Tibial nerve (tissue), 4 donors: ENCODE data around the gene KDELR3. TPM values are rescaled to one million over a fixed set of nuclear protein-coding genes. Genes with fewer than 3 reads are reported as not detected.

Experiments used
- DNase-seq, 2 donors: peaks; one replicate each; pipeline ENCODE4 v3.0.0-alpha.2; 2019; ENCODE audit warnings: low spot score in 2 of 2
- H3K27ac ChIP-seq, 4 donors: fragments of 200-600 bp; sonication (generic) in 3 of 4; one replicate each; pipeline ENCODE4 v1.5.1; 2017 to 2019; ENCODE audit warnings: mild to moderate bottlenecking in 1 of 4
- H3K27me3 ChIP-seq, 2 donors: fragments of 200-600 bp; sonication (generic) in 1 of 2; one replicate each; pipeline versions ENCODE4 v1.5.1 to v1.6.0; 2017 to 2019
- H3K36me3 ChIP-seq, 3 donors: fragments of 200-600 bp; sonication (generic); one replicate each; pipeline ENCODE4 v1.5.1; 2018 to 2019
- H3K4me1 ChIP-seq, 4 donors: fragments of 200-600 bp; sonication (generic) in 3 of 4; one replicate each; pipeline ENCODE4 v1.5.1; 2017 to 2019
- H3K4me3 ChIP-seq, 4 donors: fragments of 200-600 bp; sonication (generic) in 3 of 4; one replicate each; pipeline ENCODE4 v1.5.1; 2017 to 2019; ENCODE audit warnings: mild to moderate bottlenecking in 1 of 4, moderate library complexity in 1 of 4
- H3K9me3 ChIP-seq, 4 donors: fragments of 200-600 bp; sonication (generic) in 3 of 4; one replicate each; pipeline ENCODE4 v1.5.1; 2017 to 2019
- CTCF ChIP-seq, 5 experiments: fragments of 200-600 bp in 3 of 5; fragments of 450-650 bp in 2 of 5; sonication (generic) in 3 of 5; IDR thresholded peaks; one replicate each; pipeline ENCODE4 v1.5.1; 2016 to 2019; ENCODE audit warnings: antibody characterized with exemption in 5 of 5, mild to moderate bottlenecking in 3 of 5, moderate library complexity in 2 of 5
- EP300 ChIP-seq, 2 donors: sonication (generic); formaldehyde crosslinking; IDR thresholded peaks; one replicate each; pipeline ENCODE4 v1.6.1; 2017; ENCODE audit warnings: antibody characterized with exemption in 2 of 2, mild to moderate bottlenecking in 1 of 2
- POLR2A ChIP-seq, 2 donors: fragments of 450-650 bp; IDR thresholded peaks; one replicate each; pipeline ENCODE4 v1.6.1; 2017; ENCODE audit warnings: antibody characterized with exemption in 2 of 2, mild to moderate bottlenecking in 2 of 2, moderate library complexity in 2 of 2
- WGBS, 2 donors: methylation state at CpG; one replicate each; pipeline ENCODE4 v1.1.5; 2018; 5-methylcytosine and 5-hydroxymethylcytosine counted together
- total RNA-seq, 4 donors: library from RNA; depleted of rRNA; stranded (reverse); fragments of >200 nt; gene quantifications; one replicate each; pipeline ENCODE4 v1.1.0, GENCODE V29; 2016

KDELR3 gene
- total RNA-seq, 4 donors from 2014 or later, result 6.1 to 18.0 (median 10.6) TPM

GRCh38 chr22:38427465-38427864 is 40.4 kb upstream of the KDELR3 start:
- no peak overlapping the region for H3K4me3 ChIP-seq
- no peak for DNase-seq
- no peaks in the 10 kb centered on the region for H3K9me3 ChIP-seq
- H3K4me1 ChIP-seq, result no peaks in the 10 kb centered on the region
- H3K36me3 ChIP-seq, result no peaks in the 10 kb centered on the region
- TF ChIP-seq EP300 (IDR thresholded peaks at IDR 0.05), result no peak
- no peak for TF ChIP-seq POLR2A (IDR thresholded peaks at IDR 0.05)
- TF ChIP-seq CTCF (IDR thresholded peaks at IDR 0.05), result no peak
- WGBS, 2 donors, result 95 to 97% methylated on average over 32 to 36 of the region's 36 CpGs
- no peak overlapping the region for H3K27ac ChIP-seq
- no peaks in the 10 kb centered on the region for H3K27me3 ChIP-seq

DNA sequence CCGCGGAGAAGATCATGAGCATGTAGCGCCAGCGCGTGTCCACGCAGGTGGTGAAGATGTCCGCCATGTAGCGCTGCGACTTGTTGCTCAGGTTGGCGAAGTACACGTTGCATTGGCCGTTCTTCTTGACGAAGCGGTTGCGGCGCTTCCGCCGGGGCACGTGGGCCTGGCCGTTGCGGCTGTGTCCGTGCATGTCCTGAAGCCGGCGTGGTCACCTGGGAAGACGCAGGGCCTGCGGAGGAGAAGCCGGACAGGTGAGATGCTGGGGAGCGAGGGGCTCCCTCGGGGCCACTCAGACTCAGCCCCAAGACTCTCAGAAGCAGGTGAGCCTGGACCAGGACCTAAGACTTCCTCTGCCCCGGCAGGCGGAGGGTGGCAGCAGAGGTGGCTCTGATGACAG is 40.0 kb upstream of the KDELR3 start:
- Histone ChIP-seq H3K4me3 (no peak overlapping the region), H3K36me3 (no peaks in the 10 kb centered on the region), H3K4me1 (no peaks in the 10 kb centered on the region), H3K27ac (no peak overlapping the region), H3K9me3 (no peaks in the 10 kb centered on the region), H3K27me3 (no peaks in the 10 kb centered on the region)
- DNase-seq, result no peak
- TF ChIP-seq EP300 (IDR thresholded peaks at IDR 0.05) (no peak), POLR2A (IDR thresholded peaks at IDR 0.05) (no peak), CTCF (IDR thresholded peaks at IDR 0.05) (no peak)
- 95 to 96% methylated on average over 29 to 31 of the region's 31 CpGs for WGBS, 2 donors

DNA sequence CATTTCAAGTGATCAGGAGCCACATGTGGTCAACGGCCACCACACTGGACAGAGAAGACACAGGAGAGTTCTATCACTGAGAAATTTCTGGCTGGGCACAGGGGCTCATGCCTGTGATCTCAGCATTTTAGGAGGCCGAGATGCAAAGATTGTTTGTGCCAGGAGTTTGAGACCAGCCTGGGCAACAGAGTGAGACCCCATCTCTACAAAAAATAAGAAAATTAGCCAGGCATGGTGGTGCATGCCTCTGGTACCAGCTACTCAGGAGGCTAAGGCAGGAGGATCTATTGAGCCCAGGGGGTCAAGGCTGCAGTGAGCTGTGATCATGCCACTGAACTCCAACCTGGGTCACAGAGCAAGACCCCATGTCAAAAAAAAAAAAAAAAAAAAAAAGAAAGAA is 39.2 kb upstream of the KDELR3 start:
- WGBS, 2 donors, result 63 to 81% methylated on average over 2 of the region's 2 CpGs
- Histone ChIP-seq H3K27me3 (no peaks in the 10 kb centered on the region), H3K36me3 (no peaks in the 10 kb centered on the region), H3K9me3 (no peaks in the 10 kb centered on the region), H3K27ac (no peak overlapping the region), H3K4me3 (no peak overlapping the region), H3K4me1 (no peaks in the 10 kb centered on the region)
- no peak for TF ChIP-seq POLR2A (IDR thresholded peaks at IDR 0.05)
- TF ChIP-seq CTCF (IDR thresholded peaks at IDR 0.05), result no peak
- TF ChIP-seq EP300 (IDR thresholded peaks at IDR 0.05), result no peak
- no peak for DNase-seq

GRCh38 chr22:38429499-38430068 is 38.3 kb upstream of the KDELR3 start:
- H3K4me1 ChIP-seq, result no peaks in the 10 kb centered on the region
- TF ChIP-seq CTCF (IDR thresholded peaks at IDR 0.05) (no peak), EP300 (IDR thresholded peaks at IDR 0.05) (no peak), POLR2A (IDR thresholded peaks at IDR 0.05) (no peak)
- no peak overlapping the region for H3K4me3 ChIP-seq
- no peaks in the 10 kb centered on the region for H3K9me3 ChIP-seq
- no peak for DNase-seq
- H3K27ac ChIP-seq, result no peak overlapping the region
- H3K27me3 ChIP-seq, result no peaks in the 10 kb centered on the region
- H3K36me3 ChIP-seq, result no peaks in the 10 kb centered on the region
- 56 to 58% methylated on average over 15 to 16 of the region's 16 CpGs for whole genome bisulfite sequencing, 2 donors

DNA sequence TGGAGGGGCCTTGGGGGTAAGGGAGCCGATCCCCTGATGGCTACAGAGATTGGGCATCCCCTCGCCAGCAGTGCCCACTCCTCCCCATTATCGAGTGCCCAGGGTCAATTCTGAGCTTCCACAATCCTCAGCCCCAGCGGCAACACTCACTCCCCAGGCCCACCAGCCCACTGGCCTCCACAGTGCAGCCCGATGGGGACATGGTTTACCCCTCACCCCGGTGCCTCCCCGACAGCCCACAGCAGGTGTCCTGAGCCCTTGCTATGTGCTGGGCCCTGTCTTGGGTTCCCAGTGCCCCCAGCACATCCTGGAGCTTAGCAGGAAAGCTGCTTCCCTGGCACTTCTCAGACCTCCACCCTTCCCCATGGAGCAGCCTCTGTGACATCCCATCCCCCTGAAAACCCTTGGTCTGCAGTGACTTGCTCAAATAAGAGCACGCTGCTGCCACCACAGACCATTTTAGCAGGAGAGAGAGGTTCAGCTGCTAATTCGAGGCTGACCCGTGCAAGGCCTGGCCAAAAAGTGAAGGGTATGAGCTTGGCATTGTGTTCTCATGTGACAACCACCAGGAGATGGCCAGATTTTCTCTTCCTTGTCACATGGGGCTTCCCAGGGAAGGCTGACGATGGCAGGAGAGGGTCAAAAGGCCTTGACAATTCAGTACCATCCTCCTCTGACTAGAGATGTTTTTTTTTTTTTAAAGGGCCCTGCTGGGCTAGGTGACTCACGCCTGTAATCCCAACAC is 36.5 kb upstream of the KDELR3 start:
- Histone ChIP-seq H3K9me3 (no peaks in the 10 kb centered on the region), H3K27me3 (no peaks in the 10 kb centered on the region), H3K36me3 (no peaks in the 10 kb centered on the region), H3K4me3 (no peak overlapping the region), H3K27ac (no peak overlapping the region), H3K4me1 (no peaks in the 10 kb centered on the region)
- TF ChIP-seq CTCF (IDR thresholded peaks at IDR 0.05), result no peak
- TF ChIP-seq EP300 (IDR thresholded peaks at IDR 0.05), result no peak
- TF ChIP-seq POLR2A (IDR thresholded peaks at IDR 0.05), result no peak
- 83 to 88% methylated on average over 12 of the region's 12 CpGs for WGBS, 2 donors
- no peak for DNase-seq
